GM12878 (cell line): ENCODE data around the gene CLCA2. TPM values are rescaled to one million over a fixed set of nuclear protein-coding genes. Genes with fewer than 3 reads are reported as not detected.

Experiments used
- ATAC-seq: fragments of 200-7000 bp; cut with Tn5 transposase; 3 replicates; pipeline ENCODE4 v1.9.1; 2020; ENCODE audit warnings: mild to moderate bottlenecking, moderate library complexity
- BruUV-seq: library from RNA; stranded (reverse); fragments of 400-500 nt; replicated peaks from 2 replicates; lab custom pipeline; 2021; lab: Mats Ljungman, UMichigan
- CTCF ChIA-PET: fragments of 300-600 bp; sonication (Branson Sonifier 250); formaldehyde crosslinking; extraction: SDS; loops from one replicate; lab custom pipeline; 2021; ENCODE audit warnings: inconsistent platforms; lab: Yijun Ruan, JAX
- POLR2A ChIA-PET: fragments of 350-600 bp; formaldehyde crosslinking; extraction: SDS; loops from one replicate; lab custom pipeline; 2021; ENCODE audit warnings: inconsistent platforms; lab: Charles Lee
- RAD21 ChIA-PET: fragments of 300-600 bp; sonication (Branson Sonifier 250); formaldehyde crosslinking; loops from one replicate; lab custom pipeline; 2023; ENCODE audit warnings: antibody characterized with exemption; ENCODE audit not compliant: unreplicated experiment; lab: Charles Lee
- SMC1A ChIA-PET: fragments of 300-600 bp; sonication (Branson Sonifier 250); formaldehyde crosslinking; loops from one replicate; lab custom pipeline; 2023; ENCODE audit not compliant: unreplicated experiment, uncharacterized antibody; lab: Charles Lee
- DNase-seq: peaks from one replicate; pipeline ENCODE4 v3.0.0-alpha.2; 2011; ENCODE audit warnings: low read depth, low spot score
- FAIRE-seq: peaks from 3 replicates; lab custom pipeline; 2011; peaks lifted over from hg19 to GRCh38; lab: Jason Lieb, UNC
- H2AFZ ChIP-seq: 2 replicates; pipeline ENCODE4 v1.6.0; 2011; ENCODE audit warnings: low read depth, low read length, control low read depth; ENCODE audit not compliant: control insufficient read depth
- H3K27ac ChIP-seq: 2 replicates; pipeline ENCODE4 v1.5.1; 2011; ENCODE audit warnings: control low read depth; ENCODE audit not compliant: control insufficient read depth, insufficient read depth
- H3K27me3 ChIP-seq, 2 experiments: replicated peaks in 1 of 2; 2 replicates each; pipeline versions ENCODE4 v1.6.0 to v1.6.1; 2011; ENCODE audit warnings: low read length in 1 of 2; ENCODE audit not compliant: control insufficient read depth in 2 of 2, insufficient read depth in 2 of 2
- H3K36me3 ChIP-seq, 2 experiments: 2 replicates each; pipeline ENCODE4 v1.5.1; 2011; ENCODE audit warnings: low read length in 1 of 2; ENCODE audit not compliant: control insufficient read depth in 2 of 2, insufficient read depth in 2 of 2
- H3K4me1 ChIP-seq: 2 replicates; pipeline ENCODE4 v1.6.1; 2011; ENCODE audit warnings: mild to moderate bottlenecking, low read length, moderate library complexity, mixed read lengths; ENCODE audit not compliant: control insufficient read depth, insufficient read depth
- H3K4me2 ChIP-seq: 2 replicates; pipeline ENCODE4 v1.6.0; 2011; ENCODE audit warnings: control low read depth; ENCODE audit not compliant: control insufficient read depth, insufficient read depth
- H3K4me3 ChIP-seq: fragments of 200-600 bp; sonication (generic); 2 replicates; pipeline ENCODE4 v1.5.1; 2016
- H3K79me2 ChIP-seq: 2 replicates; pipeline ENCODE4 v1.6.0; 2011; ENCODE audit warnings: low read length; ENCODE audit not compliant: control insufficient read depth, insufficient read depth
- H3K9ac ChIP-seq: 2 replicates; pipeline ENCODE4 v1.8.0; 2011; ENCODE audit warnings: low read length, control low read depth, mixed read lengths; ENCODE audit not compliant: control insufficient read depth, insufficient read depth
- H3K9me3 ChIP-seq: replicated peaks from 3 replicates; pipeline ENCODE4 v1.5.1; 2011; ENCODE audit warnings: mild to moderate bottlenecking, low read length; ENCODE audit not compliant: control insufficient read depth, insufficient read depth
- H4K20me1 ChIP-seq: 2 replicates; pipeline ENCODE4 v1.6.0; 2011; ENCODE audit not compliant: control insufficient read depth, insufficient read depth
- BCL11A ChIP-seq: IDR thresholded peaks from 2 replicates; pipeline ENCODE4 v1.6.1; 2011; ENCODE audit warnings: low read depth, low read length
- BHLHE40 ChIP-seq, 2 experiments: fragments of 450-650 bp in 1 of 2; IDR thresholded peaks; 2 replicates each; pipeline ENCODE4 v1.6.1; 2011 to 2017; ENCODE audit warnings: low read depth in 2 of 2, borderline replicate concordance in 1 of 2, improper control_type of control experiment in 1 of 2, low read length in 1 of 2, mild to moderate bottlenecking in 1 of 2
- BMI1 ChIP-seq: fragments of 450-650 bp; IDR thresholded peaks from 2 replicates; pipeline ENCODE4 v1.6.1; 2016; ENCODE audit warnings: mild to moderate bottlenecking, moderate library complexity, borderline replicate concordance
- BRCA1 ChIP-seq: IDR thresholded peaks from 2 replicates; pipeline ENCODE4 v1.6.1; 2011; ENCODE audit warnings: low read depth, low read length, improper control_type of control experiment
- CEBPB ChIP-seq, 2 experiments: fragments of 150-350 bp in 1 of 2; IDR thresholded peaks; 2 replicates each; pipeline ENCODE4 v1.6.1; 2012 to 2014; ENCODE audit warnings: low read depth in 2 of 2, low read length in 2 of 2, borderline replicate concordance in 1 of 2, inconsistent platforms in 1 of 2
- CREB1 ChIP-seq: IDR thresholded peaks from 2 replicates; pipeline ENCODE4 v1.6.1; 2012; ENCODE audit warnings: low read depth, mild to moderate bottlenecking, inconsistent platforms
- ESRRA ChIP-seq: IDR thresholded peaks from 2 replicates; pipeline ENCODE4 v1.6.1; 2012; ENCODE audit warnings: mild to moderate bottlenecking, low read length, improper control_type of control experiment
- ETV6 ChIP-seq, 2 experiments: fragments of 450-650 bp in 1 of 2; IDR thresholded peaks in 1 of 2; conservative IDR thresholded peaks in 1 of 2; 2 replicates each; pipeline ENCODE4 v1.6.1; 2014; ENCODE audit warnings: antibody characterized with exemption in 1 of 2, borderline replicate concordance in 1 of 2, low read depth in 1 of 2, mild to moderate bottlenecking in 1 of 2, moderate library complexity in 1 of 2
- FOS ChIP-seq: IDR thresholded peaks from 3 replicates; pipeline ENCODE4 v1.6.1; 2011; ENCODE audit warnings: borderline replicate concordance; ENCODE audit not compliant: insufficient read length; ENCODE audit errors: extremely low read depth
- HCFC1 ChIP-seq: fragments of 150-350 bp; IDR thresholded peaks from 2 replicates; pipeline ENCODE4 v1.6.1; 2014; ENCODE audit warnings: low read length
- IKZF2 ChIP-seq, 2 experiments: fragments of 450-650 bp; IDR thresholded peaks; 2 replicates each; pipeline ENCODE4 v1.6.1; 2017; ENCODE audit warnings: mild to moderate bottlenecking in 2 of 2, moderate library complexity in 2 of 2
- JUNB ChIP-seq: IDR thresholded peaks from 2 replicates; pipeline ENCODE4 v1.6.1; 2016; ENCODE audit warnings: antibody characterized with exemption, mild to moderate bottlenecking
- MEF2A ChIP-seq: IDR thresholded peaks from 2 replicates; pipeline ENCODE4 v1.6.1; 2011; ENCODE audit warnings: low read depth, mild to moderate bottlenecking, low read length, moderate library complexity; ENCODE audit not compliant: insufficient read depth
- MTA2 ChIP-seq: fragments of 450-650 bp; IDR thresholded peaks from 2 replicates; pipeline ENCODE4 v1.6.1; 2016; ENCODE audit warnings: low read depth, mild to moderate bottlenecking, moderate library complexity
- NBN ChIP-seq: fragments of 450-650 bp; IDR thresholded peaks from 2 replicates; pipeline ENCODE4 v1.6.1; 2016
- NFIC ChIP-seq: IDR thresholded peaks from 2 replicates; pipeline ENCODE4 v1.6.1; 2012; ENCODE audit warnings: low read depth, mild to moderate bottlenecking, inconsistent platforms, low read length, moderate library complexity
- POLR2A ChIP-seq: IDR thresholded peaks from 2 replicates; pipeline ENCODE4 v1.6.1; 2011; ENCODE audit warnings: low read depth, mild to moderate bottlenecking, low read length
- SIN3A ChIP-seq: IDR thresholded peaks from 2 replicates; pipeline ENCODE4 v1.6.1; 2012; ENCODE audit warnings: low read depth, low read length, improper control_type of control experiment
- SP1 ChIP-seq: IDR thresholded peaks from one replicate; pipeline ENCODE4 v1.6.1; 2011; ENCODE audit warnings: low read depth, low read length
- STAT1 ChIP-seq: fragments of 450-650 bp; conservative IDR thresholded peaks from 2 replicates; pipeline ENCODE4 v1.6.1; 2014; ENCODE audit warnings: antibody characterized with exemption, mild to moderate bottlenecking
- TAF1 ChIP-seq: IDR thresholded peaks from 2 replicates; pipeline ENCODE4 v1.6.1; 2011; ENCODE audit warnings: mild to moderate bottlenecking, low read depth, low read length, borderline replicate concordance
- ZZZ3 ChIP-seq: IDR thresholded peaks from 2 replicates; pipeline ENCODE4 v1.6.1; 2011; ENCODE audit warnings: low read depth; ENCODE audit not compliant: control insufficient read depth, insufficient read length
- WGBS: methylation state at CpG from one replicate; pipeline ENCODE4 v1.1.6; 2016; ENCODE audit warnings: low lambda C conversion rate; ENCODE audit not compliant: insufficient replicate concordance, insufficient coverage; ENCODE audit errors: missing lambda C conversion rate; 5-methylcytosine and 5-hydroxymethylcytosine counted together
- in situ Hi-C: fragments of 300-500 bp; cut with MboI; formaldehyde crosslinking; loops from 9 replicates; pipeline ENCODE4 v1.14.3; 2018; ENCODE audit warnings: mixed read lengths
- intact Hi-C: fragments of 100-400 bp; cut with micrococcal nuclease; formaldehyde crosslinking; loops from one replicate; pipeline ENCODE4 v1.14.2; 2022; ENCODE audit not compliant: unreplicated experiment
- polyA plus RNA-seq, 11 experiments: library from polyadenylated mRNA; depleted of rRNA in 4 of 11; unstranded in 6 of 11; stranded (reverse) in 5 of 11; fragments of >200 nt; fragmentation: Nextera tagmentation in 4 of 11; fragmentation: Illumina TruSeq in 1 of 11; extraction: Ambion mirVana in 4 of 11; extraction: Trizol in 1 of 11; gene quantifications; 1 replicate in 1 of 11; 2 replicates in 10 of 11; pipeline versions ENCODE4 v1.2.1 to v1.2.3, GENCODE V29; 2011 to 2016; ENCODE audit warnings: inconsistent platforms in 2 of 11, missing spikeins in 2 of 11, low read depth in 1 of 11
- total RNA-seq, 4 experiments: library from RNA; depleted of rRNA in 3 of 4; stranded (reverse); fragments of >200 nt in 3 of 4; fragmentation: Illumina TruSeq in 1 of 4; extraction: Trizol in 1 of 4; gene quantifications; 2 replicates each; pipeline versions ENCODE4 v1.2.1 to v1.2.3, GENCODE V29; 2013 to 2021
- TF ChIP-seq, protein P1 (sequence below): IDR thresholded peaks from 2 replicates; pipeline ENCODE4 v1.6.1; 2011; ENCODE audit warnings: low read depth, mild to moderate bottlenecking, low read length, moderate library complexity, borderline replicate concordance; ENCODE audit errors: extremely low read depth
- TF ChIP-seq, protein P2 (sequence below): fragments of 150-350 bp; IDR thresholded peaks from 2 replicates; pipeline ENCODE4 v1.6.1; 2016; ENCODE audit warnings: low read depth, low read length

The CLCA2 gene
- total and polyA plus RNA-seq, 10 of the 15 experiments (the other 5 are each of a cell fraction or from before 2014, with no cell fraction given) = 0.01 to 0.20 (median 0.08) TPM; not detected in 6

DNA sequence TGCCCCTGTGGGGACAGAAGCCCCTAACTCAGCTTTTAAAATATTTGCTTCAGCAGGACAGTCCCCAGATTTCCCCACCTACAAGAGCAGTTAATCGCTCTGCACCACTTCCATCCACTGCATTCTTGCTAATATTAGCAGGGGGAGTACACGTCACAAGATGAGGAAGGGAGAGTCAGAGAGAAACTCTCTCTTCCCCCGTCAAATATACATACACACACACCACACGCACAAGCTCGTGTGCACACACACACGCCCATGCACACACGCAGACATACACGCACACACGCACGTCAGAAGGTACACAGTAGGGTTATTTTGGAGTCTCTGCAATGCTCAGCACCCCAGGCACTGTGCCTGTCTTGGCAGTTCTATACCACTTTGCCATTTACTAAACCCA is 46.9 kb downstream of the CLCA2 start:
- BruUV-seq = no TSS peak
- ATAC-seq (peak; percentile 66), DNase-seq (no peak), FAIRE-seq (no peak)
- CTCF ChIA-PET = no interaction called here
- POLR2A ChIA-PET = no interaction called here
- H3K27ac ChIP-seq = no peak overlapping the region
- no peak overlapping the region for H3K4me3 ChIP-seq
- in situ Hi-C loops = no loop called here
- no peaks in the 10 kb centered on the region; a peak in 2 of 4 replicates for H3K27me3 ChIP-seq
- no peaks in the 10 kb centered on the region for H4K20me1 ChIP-seq
- 5% methylated on average over 10 of the region's 10 CpGs for WGBS
- H3K36me3 ChIP-seq = no peaks in the 10 kb centered on the region
- SMC1A ChIA-PET = interaction anchor here (1.0 kb wide), 1 partner anchor 91 kb away, joined by 3 read pairs; no protein-coding TSS in a partner anchor
- RAD21 ChIA-PET = no interaction called here
- no peaks in the 10 kb centered on the region for H3K79me2 ChIP-seq
- H3K4me2 ChIP-seq = 0 out of 2 replicates have a peak overlapping the region, but pooled peaks have one; percentile 14
- H2AFZ ChIP-seq = no peak overlapping the region
- peaks cover 3% of the 10 kb centered on the region; the same call in 1 of the 2 replicates for H3K4me1 ChIP-seq
- intact Hi-C loops = loop anchor here (5.0 to 10.0 kb wide), 2 partner anchors 216 to 614 kb away; no protein-coding TSS in a partner anchor
- no peak overlapping the region for H3K9ac ChIP-seq
- no peaks in the 10 kb centered on the region for H3K9me3 ChIP-seq
- TF ChIP-seq, protein P1, sequence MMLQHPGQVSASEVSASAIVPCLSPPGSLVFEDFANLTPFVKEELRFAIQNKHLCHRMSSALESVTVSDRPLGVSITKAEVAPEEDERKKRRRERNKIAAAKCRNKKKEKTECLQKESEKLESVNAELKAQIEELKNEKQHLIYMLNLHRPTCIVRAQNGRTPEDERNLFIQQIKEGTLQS = no peak
- 0 out of 2 replicates have a peak, but pooled peaks have one; percentile 28 for TF ChIP-seq MTA2
- TF ChIP-seq TAF1 = no peak
- 0 out of 4 replicates have a peak, but pooled peaks have one; percentile 20 to 22 for TF ChIP-seq IKZF2 (IDR thresholded peaks at IDR 0.05)
- no peak for TF ChIP-seq SIN3A
- peak; percentile 9; the same call in 1 of the 2 replicates for TF ChIP-seq BCL11A
- TF ChIP-seq CEBPB (IDR thresholded peaks at IDR 0.05; ENCODE audit: borderline replicate concordance in 1 of 2, low read depth in 2 of 2, low read length in 2 of 2) = no peak
- no peak for TF ChIP-seq ESRRA
- TF ChIP-seq JUNB = peak; percentile 62
- 0 out of 2 replicates have a peak, but pooled peaks have one; percentile 19 for TF ChIP-seq NBN
- no peak for TF ChIP-seq BRCA1
- TF ChIP-seq MEF2A = 0 out of 2 replicates have a peak, but pooled peaks have one; percentile 12
- no peak for TF ChIP-seq HCFC1
- peak in 1 of 2 experiments; percentile 55; a peak in 2 of 4 replicates for TF ChIP-seq ETV6 (conservative IDR thresholded peaks at IDR 0.05 in 1 of 2, IDR thresholded peaks at IDR 0.05 in 1 of 2; ENCODE audit: borderline replicate concordance in 1 of 2, low read depth in 1 of 2)
- TF ChIP-seq CREB1 = peak; percentile 64; the same call in 1 of the 2 replicates
- TF ChIP-seq, protein P2, sequence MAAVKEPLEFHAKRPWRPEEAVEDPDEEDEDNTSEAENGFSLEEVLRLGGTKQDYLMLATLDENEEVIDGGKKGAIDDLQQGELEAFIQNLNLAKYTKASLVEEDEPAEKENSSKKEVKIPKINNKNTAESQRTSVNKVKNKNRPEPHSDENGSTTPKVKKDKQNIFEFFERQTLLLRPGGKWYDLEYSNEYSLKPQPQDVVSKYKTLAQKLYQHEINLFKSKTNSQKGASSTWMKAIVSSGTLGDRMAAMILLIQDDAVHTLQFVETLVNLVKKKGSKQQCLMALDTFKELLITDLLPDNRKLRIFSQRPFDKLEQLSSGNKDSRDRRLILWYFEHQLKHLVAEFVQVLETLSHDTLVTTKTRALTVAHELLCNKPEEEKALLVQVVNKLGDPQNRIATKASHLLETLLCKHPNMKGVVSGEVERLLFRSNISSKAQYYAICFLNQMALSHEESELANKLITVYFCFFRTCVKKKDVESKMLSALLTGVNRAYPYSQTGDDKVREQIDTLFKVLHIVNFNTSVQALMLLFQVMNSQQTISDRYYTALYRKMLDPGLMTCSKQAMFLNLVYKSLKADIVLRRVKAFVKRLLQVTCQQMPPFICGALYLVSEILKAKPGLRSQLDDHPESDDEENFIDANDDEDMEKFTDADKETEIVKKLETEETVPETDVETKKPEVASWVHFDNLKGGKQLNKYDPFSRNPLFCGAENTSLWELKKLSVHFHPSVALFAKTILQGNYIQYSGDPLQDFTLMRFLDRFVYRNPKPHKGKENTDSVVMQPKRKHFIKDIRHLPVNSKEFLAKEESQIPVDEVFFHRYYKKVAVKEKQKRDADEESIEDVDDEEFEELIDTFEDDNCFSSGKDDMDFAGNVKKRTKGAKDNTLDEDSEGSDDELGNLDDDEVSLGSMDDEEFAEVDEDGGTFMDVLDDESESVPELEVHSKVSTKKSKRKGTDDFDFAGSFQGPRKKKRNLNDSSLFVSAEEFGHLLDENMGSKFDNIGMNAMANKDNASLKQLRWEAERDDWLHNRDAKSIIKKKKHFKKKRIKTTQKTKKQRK = no peak
- no peak for TF ChIP-seq FOS
- no peak for TF ChIP-seq ZZZ3
- TF ChIP-seq SP1 = no peak
- TF ChIP-seq STAT1 = no peak
- TF ChIP-seq BHLHE40 (IDR thresholded peaks at IDR 0.05; ENCODE audit: borderline replicate concordance in 1 of 2, low read depth in 2 of 2, low read length in 1 of 2) = peak in 1 of 2 experiments; percentile 53; a peak in 1 of 4 replicates
- TF ChIP-seq BMI1 = no peak
- TF ChIP-seq NFIC = peak; percentile 25; the same call in 1 of the 2 replicates
- TF ChIP-seq POLR2A = no peak
